22Rv1 (cell line): Measurements from ENCODE around the gene PTPRZ1.

ENCODE experiments used
- ZFX ChIP-seq: fragments of 450-650 bp; IDR thresholded peaks from 2 replicates; pipeline ENCODE4 v1.6.1; 2017; ENCODE audit warnings: antibody characterized with exemption, borderline replicate concordance
- TF ChIP-seq, protein P1 (sequence below): fragments of 450-650 bp; IDR thresholded peaks from 2 replicates; pipeline ENCODE4 v1.5.1; 2017; ENCODE audit warnings: mild to moderate bottlenecking

DNA sequence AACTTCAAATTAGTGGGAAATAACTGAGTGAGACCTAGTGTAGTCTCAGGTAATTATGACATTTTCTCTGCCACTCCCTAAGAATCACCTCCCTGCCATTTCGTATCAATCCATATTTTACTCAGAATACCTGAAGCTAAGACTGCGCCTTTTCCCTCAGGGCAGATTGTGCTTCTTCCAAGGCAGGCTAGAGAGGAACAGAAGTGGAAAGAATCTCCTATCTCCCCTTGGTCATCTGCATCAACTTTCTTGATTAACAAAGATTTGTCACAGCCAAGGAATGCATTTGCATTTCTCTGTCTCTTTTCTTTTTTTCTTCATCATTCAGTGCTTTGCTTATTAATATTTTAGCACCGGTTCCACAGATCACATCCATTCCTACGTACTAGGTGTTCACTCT, 119.1 kb downstream of the PTPRZ1 start:
- TF ChIP-seq, protein P1, sequence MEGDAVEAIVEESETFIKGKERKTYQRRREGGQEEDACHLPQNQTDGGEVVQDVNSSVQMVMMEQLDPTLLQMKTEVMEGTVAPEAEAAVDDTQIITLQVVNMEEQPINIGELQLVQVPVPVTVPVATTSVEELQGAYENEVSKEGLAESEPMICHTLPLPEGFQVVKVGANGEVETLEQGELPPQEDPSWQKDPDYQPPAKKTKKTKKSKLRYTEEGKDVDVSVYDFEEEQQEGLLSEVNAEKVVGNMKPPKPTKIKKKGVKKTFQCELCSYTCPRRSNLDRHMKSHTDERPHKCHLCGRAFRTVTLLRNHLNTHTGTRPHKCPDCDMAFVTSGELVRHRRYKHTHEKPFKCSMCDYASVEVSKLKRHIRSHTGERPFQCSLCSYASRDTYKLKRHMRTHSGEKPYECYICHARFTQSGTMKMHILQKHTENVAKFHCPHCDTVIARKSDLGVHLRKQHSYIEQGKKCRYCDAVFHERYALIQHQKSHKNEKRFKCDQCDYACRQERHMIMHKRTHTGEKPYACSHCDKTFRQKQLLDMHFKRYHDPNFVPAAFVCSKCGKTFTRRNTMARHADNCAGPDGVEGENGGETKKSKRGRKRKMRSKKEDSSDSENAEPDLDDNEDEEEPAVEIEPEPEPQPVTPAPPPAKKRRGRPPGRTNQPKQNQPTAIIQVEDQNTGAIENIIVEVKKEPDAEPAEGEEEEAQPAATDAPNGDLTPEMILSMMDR = no peak
- TF ChIP-seq ZFX = no peak
